Adipose tissue (tissue), 3 donors: ENCODE data around the gene METTL8. TPM values are rescaled to one million over a fixed set of nuclear protein-coding genes. Genes with fewer than 3 reads are reported as not detected.
"Not testable (repeated sequence)": the region's sequence is repeated elsewhere in the genome, so short reads cannot be mapped to it uniquely, and the experiment has no call there.

Source experiments
- H3K27ac ChIP-seq: one replicate; pipeline ENCODE4 v1.5.1; 2013; ENCODE audit warnings: low read depth, low read length
- WGBS, 3 donors: extraction: QIAGEN DNeasy Blood & Tissue Kit; methylation state at CpG; one replicate each; pipeline ENCODE4 v1.1.7; 2013; 5-methylcytosine and 5-hydroxymethylcytosine counted together
- polyA plus RNA-seq, 3 donors: library from polyadenylated mRNA; stranded (reverse); fragments of 200-250 nt; gene quantifications; one replicate each; pipeline ENCODE4 v1.2.3, GENCODE V29; 2013
- donor health status: healthy with polysubstance abuse.
- donor health status: Bipolar disorder and iron deficiency.
- donor health status: healthy.

The METTL8 gene
- polyA plus RNA-seq, 3 donors: 2.8 to 8.1 (median 3.8) TPM

- H3K27ac ChIP-seq: no peak overlapping the region
- WGBS, 3 donors: 93 to 98% (median 97%) methylated on average over 2 of the region's 2 CpGs
These were observed 66.1 kb downstream of the METTL8 start for GRCh38 chr2:171367692-171368091.

GRCh38 chr2:171365778-171366177 is 68.0 kb downstream of the METTL8 start:
- no peak overlapping the region for H3K27ac ChIP-seq
- 43 to 100% (median 51%) methylated on average over 1 of the region's 1 CpG for WGBS, 3 donors

GRCh38 chr2:171365232-171365631 is 68.6 kb downstream of the METTL8 start:
- WGBS, 3 donors: 88 to 92% (median 92%) methylated on average over 7 of the region's 7 CpGs
- H3K27ac ChIP-seq: no peak overlapping the region

GRCh38 chr2:171362396-171362795 is 71.4 kb downstream of the METTL8 start:
- no peak overlapping the region for H3K27ac ChIP-seq
- WGBS, 3 donors: 92 to 96% (median 93%) methylated on average over 2 of the region's 2 CpGs

GRCh38 chr2:171360905-171361304 is 72.9 kb downstream of the METTL8 start:
- 91 to 93% (median 93%) methylated on average over 2 of the region's 2 CpGs for WGBS, 3 donors

GRCh38 chr2:171353746-171354145 is 80.0 kb downstream of the METTL8 start:
- not testable (repeated sequence) for H3K27ac ChIP-seq
- WGBS, 3 donors: 97 to 100% (median 98%) methylated on average over 3 of the region's 3 CpGs

More at GRCh38 chr2:171360905-171361304, 72.9 kb downstream of the METTL8 start:
- no peak overlapping the region for H3K27ac ChIP-seq

GRCh38 chr2:171348056-171348455 is 85.7 kb downstream of the METTL8 start:
- 81 to 93% (median 86%) methylated on average over 1 of the region's 1 CpG for WGBS, 3 donors
- no peak overlapping the region for H3K27ac ChIP-seq

GRCh38 chr2:171347591-171348032 is 86.2 kb downstream of the METTL8 start:
- WGBS, 3 donors: 57 to 64% (median 59%) methylated on average over 3 of the region's 3 CpGs
- no peak overlapping the region for H3K27ac ChIP-seq

GRCh38 chr2:171346723-171347557 is 86.8 kb downstream of the METTL8 start:
- WGBS, 3 donors: 64 to 74% (median 67%) methylated on average over 10 of the region's 10 CpGs
- no peak overlapping the region for H3K27ac ChIP-seq

- WGBS, 3 donors: 92 to 98% (median 97%) methylated on average over 3 of the region's 3 CpGs
- H3K27ac ChIP-seq: no peak overlapping the region
These were observed 87.6 kb downstream of the METTL8 start for GRCh38 chr2:171345971-171346722.

GRCh38 chr2:171344182-171344581 is 89.6 kb downstream of the METTL8 start:
- 95 to 97% (median 95%) methylated on average over 2 of the region's 2 CpGs for WGBS, 3 donors

GRCh38 chr2:171342067-171342413 is 91.8 kb downstream of the METTL8 start:
- 6 to 35% (median 25%) methylated on average over 1 of the region's 1 CpG for WGBS, 3 donors
- H3K27ac ChIP-seq: no peak overlapping the region

More at GRCh38 chr2:171344182-171344581, 89.6 kb downstream of the METTL8 start:
- H3K27ac ChIP-seq: no peak overlapping the region

GRCh38 chr2:171341394-171342066 is 92.3 kb downstream of the METTL8 start:
- no peak overlapping the region for H3K27ac ChIP-seq
- WGBS, 3 donors: 90 to 98% (median 95%) methylated on average over 7 of the region's 7 CpGs

GRCh38 chr2:171334946-171335345 is 98.8 kb downstream of the METTL8 start:
- H3K27ac ChIP-seq: no peak overlapping the region
- WGBS, 3 donors: 93 to 100% (median 98%) methylated on average over 1 of the region's 1 CpG

- WGBS, 3 donors: 59 to 95% (median 93%) methylated on average over 2 of the region's 2 CpGs
- H3K27ac ChIP-seq: no peak overlapping the region
These were observed 99.6 kb downstream of the METTL8 start for GRCh38 chr2:171334171-171334570.

- H3K27ac ChIP-seq: no peak overlapping the region
- 68 to 83% (median 79%) methylated on average over 5 of the region's 5 CpGs for WGBS, 3 donors
These were observed 103.4 kb downstream of the METTL8 start for GRCh38 chr2:171330155-171330956.

- 77 to 86% (median 81%) methylated on average over 4 of the region's 4 CpGs for WGBS, 3 donors
- no peak overlapping the region for H3K27ac ChIP-seq
These were observed 106.7 kb downstream of the METTL8 start for GRCh38 chr2:171327043-171327496.
